Endothelial cell of umbilical vein (primary cell): ENCODE data around the gene MAST4. TPM values are rescaled to one million over a fixed set of nuclear protein-coding genes. Genes with fewer than 3 reads are reported as not detected.

ENCODE experiments used
- BruUV-seq: library from RNA; stranded (reverse); fragments of 400-500 nt; replicated peaks from 2 replicates; lab custom pipeline; 2021; lab: Mats Ljungman, UMichigan
- CTCF ChIA-PET: fragments of 300-600, 350-600 bp; sonication (Branson Sonifier 250); formaldehyde crosslinking; loops from one replicate; lab custom pipeline; 2021; ENCODE audit warnings: antibody characterized with exemption, inconsistent platforms; lab: Charles Lee
- POLR2A ChIA-PET: fragments of 300-600, 350-600 bp; sonication (Branson Sonifier 250); formaldehyde crosslinking; loops from one replicate; lab custom pipeline; 2021; ENCODE audit warnings: antibody characterized with exemption, inconsistent platforms; lab: Charles Lee
- DNase-seq: peaks from one replicate; pipeline ENCODE4 v3.0.0-alpha.2; 2011; ENCODE audit warnings: low read depth, low spot score
- FAIRE-seq: peaks from 2 replicates; lab custom pipeline; 2011; peaks lifted over from hg19 to GRCh38; lab: Jason Lieb, UNC
- H2AFZ ChIP-seq: 2 replicates; pipeline ENCODE4 v1.6.0; 2012; ENCODE audit warnings: low read depth, low read length, control low read depth, inconsistent platforms
- H3K27ac ChIP-seq: 2 replicates; pipeline ENCODE4 v1.5.1; 2011; ENCODE audit warnings: low read depth, mild to moderate bottlenecking, control low read depth, low read length, moderate library complexity; ENCODE audit not compliant: insufficient read depth
- H3K27me3 ChIP-seq, 2 experiments: 2 replicates each; pipeline versions ENCODE4 v1.6.0 to v1.6.1; 2011; ENCODE audit warnings: low read length in 2 of 2, mixed read lengths in 1 of 2; ENCODE audit not compliant: control insufficient read depth in 2 of 2, insufficient read depth in 2 of 2
- H3K36me3 ChIP-seq, 2 experiments: 2 replicates in 1 of 2; 3 replicates in 1 of 2; pipeline ENCODE4 v1.5.1; 2011; ENCODE audit warnings: low read length in 2 of 2, mild to moderate bottlenecking in 1 of 2, moderate library complexity in 1 of 2; ENCODE audit not compliant: control insufficient read depth in 2 of 2, insufficient read depth in 2 of 2; ENCODE audit errors: extremely low read depth in 1 of 2
- H3K4me1 ChIP-seq: 3 replicates; pipeline ENCODE4 v1.5.1; 2011; ENCODE audit warnings: mild to moderate bottlenecking, low read length; ENCODE audit not compliant: control insufficient read depth, insufficient read depth; ENCODE audit errors: extremely low read depth
- H3K4me2 ChIP-seq: 2 replicates; pipeline ENCODE4 v1.6.1; 2011; ENCODE audit warnings: low read length, control low read depth, mixed read lengths; ENCODE audit not compliant: insufficient read depth
- H3K4me3 ChIP-seq, 3 experiments: fragments of 200-600 bp in 1 of 3; sonication (generic), shearing (Covaris generic) in 1 of 3; replicated peaks in 1 of 3; 2 replicates each; pipeline ENCODE4 v1.5.1; 2011 to 2016; ENCODE audit warnings: control low read depth in 3 of 3, low read length in 3 of 3, mild to moderate bottlenecking in 2 of 3, inconsistent platforms in 1 of 3, low read depth in 1 of 3, moderate library complexity in 1 of 3; ENCODE audit not compliant: insufficient read depth in 1 of 3
- H3K79me2 ChIP-seq: 2 replicates; pipeline ENCODE4 v1.6.0; 2012; ENCODE audit warnings: low read length, inconsistent platforms; ENCODE audit not compliant: control insufficient read depth, insufficient read depth
- H3K9ac ChIP-seq: replicated peaks from 2 replicates; pipeline ENCODE3; 2011; ENCODE audit warnings: low read length, control low read depth; ENCODE audit not compliant: insufficient read depth; ENCODE audit errors: extremely low read depth
- H3K9me1 ChIP-seq: replicated peaks from 3 replicates; pipeline ENCODE4 v1.6.0; 2011; ENCODE audit warnings: mild to moderate bottlenecking, low read length; ENCODE audit not compliant: control insufficient read depth, insufficient read depth; ENCODE audit errors: extremely low read depth
- H3K9me3 ChIP-seq: replicated peaks from 2 replicates; pipeline ENCODE4 v1.5.1; 2012; ENCODE audit warnings: low read length, inconsistent platforms; ENCODE audit not compliant: control insufficient read depth, insufficient read depth
- H4K20me1 ChIP-seq: replicated peaks from 2 replicates; pipeline ENCODE3; 2011; ENCODE audit warnings: mild to moderate bottlenecking, low read length; ENCODE audit not compliant: control insufficient read depth, insufficient read depth; ENCODE audit errors: extremely low read depth
- CTCF ChIP-seq, 2 donors: IDR thresholded peaks; 1 replicate in 1 of 2; 2 replicates in 1 of 2; pipeline ENCODE4 v1.5.1; 2011; ENCODE audit warnings: low read length in 2 of 2, mild to moderate bottlenecking in 2 of 2, moderate library complexity in 2 of 2, control low read depth in 1 of 2, inconsistent platforms in 1 of 2, low read depth in 1 of 2; ENCODE audit not compliant: insufficient read depth in 1 of 2; ENCODE audit errors: extremely low read depth in 1 of 2
- EZH2 ChIP-seq: IDR thresholded peaks from 2 replicates; pipeline ENCODE4 v1.6.1; 2012; ENCODE audit warnings: borderline replicate concordance, low read depth, mild to moderate bottlenecking, moderate library complexity, low read length, inconsistent platforms; ENCODE audit not compliant: severe bottlenecking
- FOS ChIP-seq: IDR thresholded peaks from 2 replicates; pipeline ENCODE4 v1.6.1; 2011; ENCODE audit warnings: mild to moderate bottlenecking, low read length, moderate library complexity, borderline replicate concordance; ENCODE audit not compliant: insufficient read depth
- GATA2 ChIP-seq: IDR thresholded peaks from 2 replicates; pipeline ENCODE4 v1.7.0; 2011; ENCODE audit warnings: low read depth, mild to moderate bottlenecking, moderate library complexity, mixed read lengths, low read length; ENCODE audit not compliant: insufficient read length, insufficient read depth
- JUN ChIP-seq: IDR thresholded peaks from 2 replicates; pipeline ENCODE4 v1.6.1; 2011; ENCODE audit warnings: borderline replicate concordance, low read depth; ENCODE audit not compliant: insufficient read length, insufficient read depth
- MYC ChIP-seq: IDR thresholded peaks from one replicate; pipeline ENCODE4 v1.6.1; 2011; ENCODE audit warnings: mild to moderate bottlenecking, low read depth, low read length
- dilution Hi-C: fragments of 300-500 bp; cut with MboI; formaldehyde crosslinking; loops from one replicate; pipeline ENCODE4 v1.15.0; 2019; ENCODE audit warnings: low sequenced_read_pairs; ENCODE audit not compliant: extremely low pct_ligation_motif_present
- intact Hi-C: fragments of 100-400 bp; cut with micrococcal nuclease; formaldehyde crosslinking; loops from one replicate; pipeline ENCODE4 v1.10.0; 2022
- polyA plus RNA-seq, 4 experiments: library from polyadenylated mRNA; depleted of rRNA in 3 of 4; stranded (reverse) in 3 of 4; unstranded in 1 of 4; fragments of >200 nt; gene quantifications; 2 replicates each; pipeline versions ENCODE4 v1.2.1 to v1.2.3, GENCODE V29; 2011 to 2012; ENCODE audit warnings: missing spikeins in 1 of 4
- total RNA-seq: library from RNA; stranded (reverse); gene quantifications from 2 replicates; pipeline ENCODE4 v1.2.3, GENCODE V29; 2021
- TF ChIP-seq, protein P1 (sequence below): IDR thresholded peaks from 2 replicates; pipeline ENCODE4 v1.6.1; 2011; ENCODE audit not compliant: insufficient read depth, insufficient read length

The MAST4 gene
- total and polyA plus RNA-seq, 2 donors (not counting 3 experiments of a cell fraction or from before 2014, with no cell fraction given), result 40.2 to 116 TPM

DNA sequence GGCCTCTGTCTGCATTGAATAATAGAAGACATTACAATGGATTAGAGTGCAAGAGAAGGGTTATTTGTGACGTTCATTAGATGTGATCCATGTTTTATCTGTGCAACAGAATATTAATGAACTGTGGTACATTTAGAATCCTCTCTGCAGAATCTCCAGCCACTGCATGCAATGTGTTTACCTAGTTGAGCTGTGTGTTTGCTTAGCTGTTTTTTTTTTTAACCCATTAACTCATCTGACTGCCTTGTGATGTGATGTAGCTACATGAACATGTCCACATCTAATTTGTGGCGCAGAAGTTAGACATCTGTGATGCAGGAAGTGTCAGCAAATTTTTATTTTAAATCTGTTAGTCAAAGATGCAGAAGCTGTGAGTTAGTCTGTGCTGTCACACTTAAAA lies 363.5 kb downstream of the MAST4 start:
- DNase-seq, result no peak
- no peaks in the 10 kb centered on the region for H3K79me2 ChIP-seq
- H2AFZ ChIP-seq, result no peak overlapping the region
- peaks cover 24% of the 10 kb centered on the region for H3K4me1 ChIP-seq
- H3K9ac ChIP-seq, result no peak overlapping the region
- ChIA-PET POLR2A (no interaction called here), CTCF (interaction anchor here (0.6 to 1.9 kb wide), 6 partner anchors 11 to 653 kb away, joined by 3 to 7 read pairs (median 4); no protein-coding TSS in a partner anchor)
- no peak overlapping the region for H3K4me2 ChIP-seq
- no peak overlapping the region for H3K27ac ChIP-seq
- FAIRE-seq, result no peak
- H3K9me3 ChIP-seq, result no peaks in the 10 kb centered on the region
- H3K27me3 ChIP-seq, result no peaks in the 10 kb centered on the region
- H3K36me3 ChIP-seq, result no peaks in the 10 kb centered on the region
- TF ChIP-seq EZH2 (no peak), JUN (no peak), MYC (no peak), FOS (no peak), GATA2 (no peak), CTCF (IDR thresholded peaks at IDR 0.05; ENCODE audit: extremely low read depth in 1 of 2, insufficient read depth in 1 of 2, low read depth in 1 of 2, low read length in 2 of 2) (no peak)
- TF ChIP-seq, protein P1, sequence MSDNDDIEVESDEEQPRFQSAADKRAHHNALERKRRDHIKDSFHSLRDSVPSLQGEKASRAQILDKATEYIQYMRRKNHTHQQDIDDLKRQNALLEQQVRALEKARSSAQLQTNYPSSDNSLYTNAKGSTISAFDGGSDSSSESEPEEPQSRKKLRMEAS, result no peak
- H4K20me1 ChIP-seq, result no peaks in the 10 kb centered on the region
- no peak overlapping the region for H3K4me3 ChIP-seq
- no peaks in the 10 kb centered on the region for H3K9me1 ChIP-seq
- intact Hi-C loops (no loop called here), dilution Hi-C loops (no loop called here)
- no TSS peak for BruUV-seq
